Spleen (tissue), 11 donors: ENCODE data around the gene PGAP2. TPM values are rescaled to one million over a fixed set of nuclear protein-coding genes. Genes with fewer than 3 reads are reported as not detected.
A peak's percentile ranks its signal among the peaks of the same experiment; 100 is the strongest.

Experiments
- DNase-seq: peaks from one replicate; pipeline ENCODE4 v3.0.0-alpha.2; 2020
- H3K27ac ChIP-seq, 8 donors: fragments of 200-600 bp; sonication (generic) in 7 of 8; 1 replicate in 4 of 8; 2 replicates in 4 of 8; pipeline versions ENCODE4 v1.5.0 to v1.8.0; 2016 to 2021; ENCODE audit warnings: inconsistent platforms in 4 of 8, mild to moderate bottlenecking in 4 of 8, moderate library complexity in 1 of 8
- H3K27me3 ChIP-seq, 7 donors: fragments of 200-600 bp; sonication (generic) in 6 of 7; replicated peaks in 1 of 7; 1 replicate in 4 of 7; 2 replicates in 3 of 7; pipeline versions ENCODE4 v1.5.0 to v1.8.0; 2016 to 2021; ENCODE audit warnings: inconsistent platforms in 3 of 7, mild to moderate bottlenecking in 1 of 7
- H3K36me3 ChIP-seq, 6 donors: fragments of 200-600 bp; sonication (generic) in 5 of 6; 1 replicate in 4 of 6; 2 replicates in 2 of 6; pipeline versions ENCODE4 v1.5.0 to v1.8.0; 2016 to 2021; ENCODE audit warnings: inconsistent platforms in 2 of 6
- H3K4me1 ChIP-seq, 6 donors: fragments of 200-600 bp; sonication (generic) in 5 of 6; 1 replicate in 3 of 6; 2 replicates in 3 of 6; pipeline versions ENCODE4 v1.5.0 to v1.8.0; 2016 to 2021; ENCODE audit warnings: inconsistent platforms in 3 of 6
- H3K4me3 ChIP-seq, 8 donors: fragments of 200-600 bp; sonication (generic) in 7 of 8; 1 replicate in 4 of 8; 2 replicates in 4 of 8; pipeline versions ENCODE4 v1.5.0 to v1.8.0; 2016 to 2021; ENCODE audit warnings: inconsistent platforms in 4 of 8, mild to moderate bottlenecking in 4 of 8, moderate library complexity in 2 of 8
- H3K9me3 ChIP-seq, 8 donors: fragments of 200-600 bp; sonication (generic) in 7 of 8; 1 replicate in 4 of 8; 2 replicates in 4 of 8; pipeline versions ENCODE4 v1.5.0 to v1.8.0; 2016 to 2021; ENCODE audit warnings: inconsistent platforms in 4 of 8
- POLR2A ChIP-seq, 3 donors: fragments of 450-650 bp; IDR thresholded peaks; one replicate each; pipeline ENCODE4 v1.5.1; 2017; ENCODE audit warnings: antibody characterized with exemption in 3 of 3, mild to moderate bottlenecking in 1 of 3
- POLR2AphosphoS5 ChIP-seq, 3 donors: sonication (generic); formaldehyde crosslinking; IDR thresholded peaks; one replicate each; pipeline ENCODE4 v1.5.1; 2017; ENCODE audit warnings: antibody characterized with exemption in 3 of 3
- WGBS, 5 donors: extraction: QIAGEN DNeasy Blood & Tissue Kit in 3 of 5; methylation state at CpG; one replicate each; pipeline versions ENCODE4 v1.1.5 to v1.1.7; 2013 to 2018; 5-methylcytosine and 5-hydroxymethylcytosine counted together
- intact Hi-C: fragments of 100-400 bp; cut with DNase I; formaldehyde crosslinking; loops from one replicate; pipeline ENCODE4 v1.15.0; 2023; ENCODE audit warnings: low total_unique reads
- polyA plus RNA-seq, 3 donors: library from polyadenylated mRNA; stranded (reverse); fragments of 200-250 nt; gene quantifications; one replicate each; pipeline ENCODE4 v1.2.1, GENCODE V29; 2013
- small RNA-seq, 4 donors: library from RNA; depleted of rRNA; stranded (forward); fragments of <200 nt; gene quantifications; one replicate each; pipeline ENCODE3, GENCODE V24; 2016
- total RNA-seq, 7 donors: library from RNA; depleted of rRNA in 3 of 7; stranded (reverse); fragments of >200 nt in 3 of 7; fragmentation: NEBNext Ultra II Directional in 4 of 7; extraction: Animal tissue kit (Norgen Biotek cat#: 25700) in 4 of 7; gene quantifications; one replicate each; pipeline versions ENCODE4 v1.1.0 to v1.2.1, GENCODE V29; 2016 to 2021
- TF ChIP-seq, protein P1 (sequence below), 11 experiments: fragments of 200-600 bp in 7 of 11; fragments of 450-650 bp in 4 of 11; sonication (generic) in 4 of 11; IDR thresholded peaks in 8 of 11; conservative IDR thresholded peaks in 3 of 11; 1 replicate in 7 of 11; 2 replicates in 4 of 11; pipeline versions ENCODE4 v1.4.0 to v1.8.0; 2016 to 2021; ENCODE audit warnings: antibody characterized with exemption in 11 of 11, inconsistent platforms in 4 of 11, mild to moderate bottlenecking in 1 of 11
- donor health status: healthy with polysubstance abuse.
- donor health status: DM: no; HTN: no; CAD: no; lungs with moderate emphysema.
- donor health status: DM: no; HTN: no; CAD: no.
- donor health status: Bipolar disorder and iron deficiency.
- donor health status: healthy.
- donor health status: DM: no; HTN: no; CAD: no.
- donor health status: DM: yes; HTN: yes; CAD: no.

The PGAP2 gene
- total and polyA plus RNA-seq, 10 donors: 10.7 to 22.2 (median 15.0) TPM

DNA sequence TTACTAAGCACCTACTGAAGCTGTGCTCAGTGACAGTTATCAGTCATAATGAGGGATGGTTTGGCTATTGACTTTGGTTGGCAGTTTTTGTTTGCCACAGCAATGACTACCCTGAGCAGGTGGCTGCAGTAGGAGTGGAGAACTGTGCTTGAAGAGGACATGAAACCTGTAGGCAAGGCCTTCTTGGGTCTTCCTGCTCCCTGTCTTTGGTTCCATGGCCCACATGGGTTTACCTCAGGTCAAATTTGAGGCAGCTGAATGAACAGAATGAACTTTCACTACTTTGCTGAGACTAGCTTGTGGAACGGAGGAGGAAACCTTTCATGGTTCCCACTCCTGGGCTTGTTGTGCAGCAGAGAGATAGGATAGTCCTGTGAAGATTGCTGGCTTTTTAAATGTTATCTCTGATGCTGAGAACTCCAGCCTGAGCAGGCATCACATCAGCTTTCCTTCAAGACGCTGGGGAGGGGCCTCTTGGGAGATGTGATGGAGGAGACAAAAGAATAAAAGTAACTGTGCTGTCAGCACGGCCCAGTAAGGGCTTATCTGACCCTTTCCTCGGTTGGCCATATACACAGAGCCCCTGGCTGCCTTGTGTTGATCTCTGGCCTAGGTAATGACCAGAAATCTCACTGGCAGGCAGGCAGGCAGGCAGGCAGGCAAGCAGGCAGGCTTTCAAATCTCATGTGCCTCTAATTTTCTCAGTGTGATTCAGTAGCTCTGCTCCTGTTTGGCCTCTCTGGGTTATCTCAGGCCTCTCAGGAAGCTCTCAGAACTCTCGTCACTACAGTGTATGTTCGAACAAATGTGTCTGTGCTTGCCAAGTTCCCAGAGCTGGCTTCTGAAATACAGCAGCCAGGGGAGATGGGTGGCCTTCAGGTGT is 59.1 kb downstream of the PGAP2 start:
- WGBS, 5 donors: 43 to 53% (median 51%) methylated on average over 6 of the region's 6 CpGs
- H3K36me3 ChIP-seq: peaks cover 0 to 4% (median 0%) of the 10 kb centered on the region in 6 donors
- no peaks in the 10 kb centered on the region for H3K27me3 ChIP-seq
- peaks cover 41 to 99% (median 77%) of the 10 kb centered on the region in 6 donors for H3K4me1 ChIP-seq
- TF ChIP-seq POLR2A (IDR thresholded peaks at IDR 0.05) (no peak), POLR2AphosphoS5 (IDR thresholded peaks at IDR 0.05) (peak in 1 of 3 donors; percentile 56)
- peak overlapping the region; percentile 27 to 89 (median 80) for H3K27ac ChIP-seq
- DNase-seq: no peak
- H3K4me3 ChIP-seq: no peak overlapping the region
- intact Hi-C loops: no loop called here
- no peaks in the 10 kb centered on the region for H3K9me3 ChIP-seq

DNA sequence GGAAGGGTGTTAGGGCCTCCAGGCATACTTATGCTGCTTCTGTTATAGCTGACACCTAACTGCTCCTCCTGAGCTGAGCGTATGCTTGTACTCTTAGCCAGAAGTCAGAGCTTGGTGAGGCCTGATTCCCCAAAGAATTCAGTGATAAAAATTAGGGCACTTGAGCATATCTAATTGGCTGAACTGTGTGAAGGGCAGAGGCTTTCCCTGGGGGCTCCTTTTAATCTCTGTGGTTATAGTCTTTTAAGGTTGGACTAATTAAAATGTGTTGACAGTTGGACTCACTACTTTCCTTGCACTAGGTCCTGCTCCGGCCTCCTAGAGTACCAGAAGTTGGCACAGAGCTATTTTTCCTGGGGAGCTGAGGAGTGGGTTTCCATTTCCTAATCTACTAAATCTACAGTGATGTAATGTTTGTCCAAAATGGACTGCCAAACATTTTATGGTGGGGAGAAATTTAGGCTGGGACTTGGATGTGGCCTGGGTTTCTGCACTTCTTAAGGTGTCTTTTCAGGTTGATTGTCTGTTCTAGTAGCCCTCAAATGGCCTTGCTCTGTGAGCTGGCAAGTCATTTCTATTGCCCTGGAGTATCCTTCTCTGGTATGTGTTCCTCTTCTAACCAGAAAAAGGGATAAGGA is 65.5 kb downstream of the PGAP2 start:
- peaks cover 0 to 4% (median 0%) of the 10 kb centered on the region in 6 donors for H3K36me3 ChIP-seq
- no peak overlapping the region for H3K4me3 ChIP-seq
- H3K4me1 ChIP-seq: peaks cover 31 to 98% (median 74%) of the 10 kb centered on the region in 6 donors
- DNase-seq: no peak
- no peaks in the 10 kb centered on the region for H3K27me3 ChIP-seq
- intact Hi-C loops: loop anchor here (10.0 kb wide), 1 partner anchor 61 kb away; no protein-coding TSS in a partner anchor
- H3K9me3 ChIP-seq: no peaks in the 10 kb centered on the region
- TF ChIP-seq, protein P1, sequence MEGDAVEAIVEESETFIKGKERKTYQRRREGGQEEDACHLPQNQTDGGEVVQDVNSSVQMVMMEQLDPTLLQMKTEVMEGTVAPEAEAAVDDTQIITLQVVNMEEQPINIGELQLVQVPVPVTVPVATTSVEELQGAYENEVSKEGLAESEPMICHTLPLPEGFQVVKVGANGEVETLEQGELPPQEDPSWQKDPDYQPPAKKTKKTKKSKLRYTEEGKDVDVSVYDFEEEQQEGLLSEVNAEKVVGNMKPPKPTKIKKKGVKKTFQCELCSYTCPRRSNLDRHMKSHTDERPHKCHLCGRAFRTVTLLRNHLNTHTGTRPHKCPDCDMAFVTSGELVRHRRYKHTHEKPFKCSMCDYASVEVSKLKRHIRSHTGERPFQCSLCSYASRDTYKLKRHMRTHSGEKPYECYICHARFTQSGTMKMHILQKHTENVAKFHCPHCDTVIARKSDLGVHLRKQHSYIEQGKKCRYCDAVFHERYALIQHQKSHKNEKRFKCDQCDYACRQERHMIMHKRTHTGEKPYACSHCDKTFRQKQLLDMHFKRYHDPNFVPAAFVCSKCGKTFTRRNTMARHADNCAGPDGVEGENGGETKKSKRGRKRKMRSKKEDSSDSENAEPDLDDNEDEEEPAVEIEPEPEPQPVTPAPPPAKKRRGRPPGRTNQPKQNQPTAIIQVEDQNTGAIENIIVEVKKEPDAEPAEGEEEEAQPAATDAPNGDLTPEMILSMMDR (IDR thresholded peaks at IDR 0.05 in 8 of 11, conservative IDR thresholded peaks at IDR 0.05 in 3 of 11): no peak
- 67 to 89% (median 79%) methylated on average over 1 to 2 of the region's 2 CpGs for WGBS, 5 donors
- no peak overlapping the region for H3K27ac ChIP-seq

Small RNA genes within 50 kb of the gene (small RNA-seq; reads per million reads assigned to genes)
- gene RNU7-50P: 0 reads per million in 4 donors

Other genes with a start within 250 kb of the PGAP2 start
- gene ART5, start 166.6 kb upstream of the PGAP2 start, total RNA-seq: not detected
- not detected for gene ART5, start 166.6 kb upstream of the PGAP2 start, polyA plus RNA-seq
- gene ART1, start 163.4 kb upstream of the PGAP2 start, total RNA-seq: not detected
- gene ART1, start 163.4 kb upstream of the PGAP2 start, polyA plus RNA-seq: not detected
- 1 to 10 TPM; 1.5 to 5.0 (median 2.9) TPM for gene CHRNA10, start 137.2 kb upstream of the PGAP2 start, total RNA-seq
- gene CHRNA10, start 137.2 kb upstream of the PGAP2 start, polyA plus RNA-seq: 1 to 10 TPM in 2 of 3 donors, under 1 TPM in 1; 0.85 to 1.8 (median 1.7) TPM
- 100 to 1,000 TPM in 3 of 7 donors, 10 to 100 TPM in 4; 71.2 to 171 (median 99.7) TPM for gene NUP98, start 11.0 kb upstream of the PGAP2 start, total RNA-seq
- 10 to 100 TPM; 12.6 to 21.4 (median 16.9) TPM for gene NUP98, start 11.0 kb upstream of the PGAP2 start, polyA plus RNA-seq
- 100 to 1,000 TPM; 144 to 256 (median 155) TPM for gene RHOG, start 32.4 kb downstream of the PGAP2 start, total RNA-seq
- 100 to 1,000 TPM; 102 to 142 (median 107) TPM for gene RHOG, start 32.4 kb downstream of the PGAP2 start, polyA plus RNA-seq
- gene STIM1, start 47.1 kb downstream of the PGAP2 start, total RNA-seq: 10 to 100 TPM; 55.4 to 85.2 (median 65.0) TPM
- 10 to 100 TPM; 13.0 to 22.5 (median 16.3) TPM for gene STIM1, start 47.1 kb downstream of the PGAP2 start, polyA plus RNA-seq